Myocyte (in vitro differentiated cells): Measurements from ENCODE around the gene SAC3D1. TPM values are rescaled to one million over a fixed set of nuclear protein-coding genes. Genes with fewer than 3 reads are reported as not detected.
"Not testable (repeated sequence)": the region's sequence is repeated elsewhere in the genome, so short reads cannot be mapped to it uniquely, and the experiment has no call there.

Source experiments
- DNase-seq: peaks from one replicate; pipeline ENCODE4 v3.0.0-alpha.2; 2012; ENCODE audit warnings: low read depth
- total RNA-seq: library from RNA; depleted of rRNA; stranded (reverse); fragments of >200 nt; gene quantifications from 2 replicates; pipeline ENCODE4 v1.2.3, GENCODE V29; 2014

The SAC3D1 gene
- total RNA-seq, 1 donor from 2014 or later: 32.5 TPM

DNA sequence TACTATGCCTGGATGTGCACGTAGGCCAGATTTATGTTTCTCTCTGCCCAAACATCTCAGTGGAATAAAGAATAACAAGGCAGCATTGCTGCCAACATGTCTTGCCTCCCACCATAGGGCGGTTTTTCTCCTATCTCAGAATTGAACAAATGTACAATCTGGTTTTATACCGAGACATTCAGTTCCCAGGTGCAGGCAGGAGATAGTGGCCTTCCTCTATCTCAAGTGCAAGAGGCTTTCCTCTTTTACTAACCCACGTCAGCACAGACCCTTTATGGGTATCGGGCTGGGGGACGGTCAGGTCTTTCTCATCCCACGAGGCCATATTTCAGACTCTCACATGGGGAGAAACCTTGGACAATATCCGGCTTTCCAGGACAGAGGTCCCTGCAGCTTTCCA lies 17.5 kb upstream of the SAC3D1 start:
- not testable (repeated sequence) for DNase-seq

DNA sequence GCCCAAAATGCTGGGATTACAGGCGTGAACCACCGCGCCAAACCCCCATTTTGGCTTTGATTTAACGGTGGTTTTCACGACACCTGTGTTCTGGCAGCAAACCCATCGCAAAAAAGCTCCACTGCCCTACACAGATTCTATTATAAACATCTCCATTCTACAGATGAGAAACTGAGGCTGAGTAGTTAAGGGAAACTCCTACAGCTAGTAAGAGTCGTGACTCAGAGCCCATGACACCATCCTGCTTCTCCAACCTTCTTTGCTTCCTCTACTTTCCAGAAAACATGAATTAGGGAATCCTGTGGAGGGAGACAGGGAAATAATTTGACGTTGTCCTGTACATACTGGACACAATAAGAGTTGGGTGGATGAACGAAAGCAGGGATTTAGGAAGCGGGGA lies 14.2 kb upstream of the SAC3D1 start:
- no peak for DNase-seq

GRCh38 chr11:65027213-65028067 lies 13.6 kb upstream of the SAC3D1 start, which contains the start of gene SNX15:
Gene SNX15, plus strand, starts transcription at chr11:65027439. Its CDS starts 99 bp downstream, at chr11:65027538.
- peak; percentile 98 for DNase-seq

DNA sequence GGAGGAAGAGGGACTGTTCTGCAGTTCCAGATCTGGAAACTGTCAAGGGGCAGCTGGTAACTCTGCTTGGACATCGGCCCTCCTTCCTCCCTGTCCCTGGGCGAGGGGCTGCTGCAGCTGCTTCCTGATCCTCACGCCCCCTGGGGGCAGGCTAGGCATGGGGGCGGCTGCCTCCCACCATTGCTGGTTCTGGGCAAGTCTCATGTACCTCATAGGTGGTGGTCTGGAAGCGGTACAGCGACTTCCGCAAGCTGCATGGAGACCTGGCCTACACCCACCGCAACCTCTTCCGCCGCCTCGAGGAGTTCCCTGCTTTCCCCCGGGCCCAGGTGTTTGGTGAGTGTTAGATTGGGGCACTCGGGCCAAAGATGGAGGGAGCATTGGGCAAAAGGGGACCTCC lies 8.8 kb upstream of the SAC3D1 start:
- DNase-seq: no peak

DNA sequence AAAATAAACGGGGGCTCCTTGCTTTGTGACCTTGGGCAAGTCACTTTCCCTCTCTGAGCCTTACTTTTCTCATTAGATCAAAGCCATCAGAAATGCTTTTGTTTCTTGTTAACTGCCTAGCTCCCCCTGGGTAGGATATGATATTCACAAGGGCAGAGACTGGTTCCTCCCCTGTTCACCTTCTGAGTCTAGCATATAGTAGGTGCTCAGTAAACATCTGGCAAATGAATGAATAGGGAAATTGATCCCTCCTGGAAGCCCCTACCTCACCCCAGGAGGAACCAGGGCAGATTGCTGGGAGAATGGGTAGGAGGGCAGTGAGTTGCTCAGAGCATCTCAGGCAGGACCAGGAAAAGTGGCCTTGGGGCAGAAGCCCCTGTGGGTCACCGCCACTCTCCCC lies 6.6 kb upstream of the SAC3D1 start:
- no peak for DNase-seq

GRCh38 chr11:65035579-65035978 lies 5.4 kb upstream of the SAC3D1 start:
- no peak for DNase-seq

DNA sequence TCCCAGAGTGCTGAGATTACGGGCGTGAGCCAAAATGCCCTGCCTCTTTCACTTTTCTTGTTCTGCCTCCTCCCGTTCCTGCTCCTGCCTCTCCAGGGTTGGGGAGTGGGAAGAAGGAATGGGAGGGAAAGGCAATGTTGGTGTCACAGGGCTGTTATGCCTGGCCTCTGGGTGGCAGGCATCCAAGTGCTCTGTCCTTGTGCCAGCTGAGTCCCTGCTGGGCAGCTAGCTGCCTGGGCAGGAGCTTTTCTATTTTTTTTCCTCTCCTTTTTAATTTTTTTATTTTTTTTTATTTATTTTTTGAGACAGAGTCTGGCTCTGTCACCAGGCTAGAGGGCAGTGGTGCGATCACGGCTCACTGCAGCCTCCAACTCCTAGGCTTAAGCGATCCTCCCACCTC lies 4.1 kb upstream of the SAC3D1 start:
- peak; percentile 31 for DNase-seq

DNA sequence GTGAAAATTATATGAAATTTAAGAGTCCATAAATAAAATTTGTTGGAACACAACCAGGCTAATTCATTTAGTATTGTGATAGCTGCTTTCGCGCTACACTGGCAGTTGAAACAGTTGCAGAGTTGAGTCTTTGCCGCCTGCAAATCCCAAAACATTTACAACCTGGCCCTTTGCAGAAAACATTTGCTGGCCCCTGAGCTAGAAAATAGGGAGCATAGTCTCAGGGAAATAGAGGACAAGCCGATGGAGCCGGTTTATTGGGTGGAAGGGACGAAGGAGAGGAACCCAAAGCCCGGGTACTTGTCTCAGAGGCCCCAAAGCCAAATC lies 527 bp upstream of the SAC3D1 start:
- no peak for DNase-seq

- peak; percentile 49 for DNase-seq
Measured at GRCh38 chr11:65042891-65043290, 1.9 kb downstream of the SAC3D1 start.

- DNase-seq: no peak
Measured at GRCh38 chr11:65043881-65044501, 3.0 kb downstream of the SAC3D1 start.

DNA sequence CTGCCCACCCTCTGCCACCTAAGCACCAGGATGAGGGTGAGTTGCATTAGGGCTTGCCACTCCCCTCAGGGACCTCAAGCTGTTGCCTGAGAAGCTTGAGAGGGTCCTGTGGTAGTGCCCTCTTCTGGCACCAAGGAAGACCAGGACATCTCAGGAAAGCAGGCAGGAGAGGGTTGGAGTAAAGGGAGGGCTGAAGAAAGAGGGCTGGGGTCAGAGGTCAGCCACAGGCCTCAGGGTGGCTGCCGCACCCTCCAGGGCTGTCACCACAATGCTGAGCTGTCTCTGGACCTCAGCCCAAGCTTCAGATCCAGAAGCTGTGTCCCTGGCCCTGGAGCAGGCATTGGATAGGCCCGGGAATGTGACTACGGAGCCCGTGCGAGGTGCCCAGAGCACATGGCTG lies 4.1 kb downstream of the SAC3D1 start:
- DNase-seq: no peak

DNA sequence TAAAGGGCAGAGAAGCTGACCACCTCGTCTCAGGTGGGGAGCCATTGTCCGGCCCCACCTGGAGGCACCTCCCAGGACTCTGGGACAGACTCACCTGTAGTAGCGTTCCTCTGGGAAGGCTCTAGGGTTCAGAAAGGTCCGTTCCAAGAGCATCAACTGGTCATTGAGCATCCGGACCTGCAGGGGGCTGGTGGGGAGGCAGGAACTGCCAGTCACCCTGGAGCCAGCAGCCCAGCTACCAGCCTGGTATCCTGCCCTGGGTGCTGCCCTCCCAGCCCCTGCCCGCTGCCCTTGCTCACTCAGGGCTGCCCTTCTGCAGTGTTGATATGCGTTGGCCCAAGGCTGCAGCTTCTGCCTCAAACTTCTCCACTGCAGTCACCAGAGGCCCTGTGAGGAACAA lies 4.7 kb downstream of the SAC3D1 start:
- no peak for DNase-seq

GRCh38 chr11:65047581-65048422 lies 6.8 kb downstream of the SAC3D1 start:
- no peak for DNase-seq

- no peak for DNase-seq
Measured at GRCh38 chr11:65051398-65051858, 10.4 kb downstream of the SAC3D1 start.

- no peak for DNase-seq
Measured at GRCh38 chr11:65053827-65054508, 13.0 kb downstream of the SAC3D1 start.

- DNase-seq: no peak
Measured at GRCh38 chr11:65055538-65055937, 14.5 kb downstream of the SAC3D1 start.

- no peak for DNase-seq
Measured at GRCh38 chr11:65056999-65057398, 16.0 kb downstream of the SAC3D1 start.

DNA sequence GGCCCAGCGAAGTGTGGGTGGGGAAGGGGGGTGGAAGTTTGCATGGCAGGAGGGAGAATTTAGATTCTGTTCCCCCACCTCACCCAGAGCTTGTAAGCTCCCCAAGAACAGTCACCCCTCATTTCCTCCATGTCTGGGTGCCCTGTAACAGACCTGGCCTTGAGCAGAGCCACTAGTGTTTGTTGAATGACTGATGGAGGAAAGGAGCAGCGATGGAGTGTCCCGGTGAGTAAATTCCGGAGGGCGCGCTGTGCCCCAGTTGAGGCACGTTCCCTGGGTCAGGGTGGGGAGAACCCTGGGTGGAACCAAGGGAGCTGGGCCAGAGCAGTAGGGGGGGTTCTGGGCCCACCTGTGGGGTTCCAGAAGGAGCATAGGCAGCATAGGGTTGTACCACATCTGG lies 16.5 kb downstream of the SAC3D1 start:
- no peak for DNase-seq

DNA sequence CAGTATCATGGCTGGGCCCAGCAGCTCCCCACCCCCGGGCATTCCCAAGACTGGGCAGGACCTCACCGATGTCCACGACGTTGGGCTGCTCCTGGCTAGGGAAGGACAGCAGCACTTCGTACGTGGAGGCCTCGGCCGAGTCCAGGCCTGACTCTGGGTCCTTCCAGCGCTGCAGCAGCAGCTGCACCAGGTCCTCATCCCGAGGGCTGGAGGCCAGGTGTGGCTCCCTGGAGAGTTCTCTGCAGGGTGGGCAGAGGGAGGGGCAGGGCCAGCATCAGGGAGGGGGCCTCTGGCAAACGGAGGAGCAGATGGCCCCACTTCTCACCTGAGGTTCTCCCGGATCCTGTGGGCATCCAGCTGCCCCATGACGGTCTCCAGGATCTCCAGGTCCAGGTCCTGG lies 17.0 kb downstream of the SAC3D1 start:
- no peak for DNase-seq

- no peak for DNase-seq
Measured at GRCh38 chr11:65058419-65059054, 17.5 kb downstream of the SAC3D1 start, which contains the start of gene NAALADL1. Gene NAALADL1, minus strand, starts transcription at chr11:65058553. Its CDS starts 32 bp downstream, at chr11:65058521.

DNA sequence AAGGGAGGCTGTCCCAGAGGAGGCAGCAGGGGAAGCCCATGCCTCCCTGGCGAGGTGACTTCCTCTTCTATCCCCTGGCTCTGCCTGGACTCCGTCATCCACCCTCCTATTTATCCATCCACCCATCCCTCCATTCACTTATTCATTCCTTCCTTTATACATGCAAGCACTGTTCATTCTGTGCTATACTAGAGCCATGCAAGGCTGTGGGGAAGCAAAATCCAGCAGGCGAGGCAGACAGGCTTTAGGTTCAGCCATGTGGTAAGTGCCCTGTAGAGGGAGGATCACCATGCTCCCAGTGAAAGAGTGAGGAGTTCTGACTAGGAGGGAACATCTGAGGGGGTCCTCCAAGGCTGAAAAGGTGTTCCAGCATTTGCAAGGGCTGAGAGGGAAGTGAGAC lies 18.5 kb downstream of the SAC3D1 start:
- DNase-seq: no peak
